ENCODE results near the gene CCDC88B.

CCDC88B gene

GRCh38 chr11:64358907-64359711 is 19.1 kb downstream of the CCDC88B start, which contains the start of gene RPS6KA4:
RPS6KA4 (plus strand) TSS chr11:64359162; CDS start chr11:64359236, 74 bp downstream.
- no peak for DNase-seq (ENCODE audit: low read depth in 2 of 2, low spot score in 1 of 2)

- no peak for DNase-seq (ENCODE audit: low read depth in 2 of 2, low spot score in 1 of 2)
These were observed 19.9 kb downstream of the CCDC88B start for GRCh38 chr11:64359712-64360445.

- DNase-seq (ENCODE audit: low read depth in 2 of 2, low spot score in 1 of 2) = no peak
These were observed 20.5 kb downstream of the CCDC88B start for GRCh38 chr11:64360448-64360921.

GRCh38 chr11:64361659-64362058 is 21.7 kb downstream of the CCDC88B start:
- DNase-seq (ENCODE audit: low read depth in 2 of 2, low spot score in 1 of 2) = no peak

GRCh38 chr11:64362339-64362738 is 22.3 kb downstream of the CCDC88B start:
- no peak for DNase-seq (ENCODE audit: low read depth in 2 of 2, low spot score in 1 of 2)

- no peak for DNase-seq (ENCODE audit: low read depth in 2 of 2, low spot score in 1 of 2)
These were observed 24.4 kb downstream of the CCDC88B start for GRCh38 chr11:64364435-64364834.

- DNase-seq (ENCODE audit: low read depth in 2 of 2, low spot score in 1 of 2) = no peak
These were observed 24.9 kb downstream of the CCDC88B start for GRCh38 chr11:64364911-64365310.

GRCh38 chr11:64366751-64367150 is 26.7 kb downstream of the CCDC88B start:
- no peak for DNase-seq (ENCODE audit: low read depth in 2 of 2, low spot score in 1 of 2)

GRCh38 chr11:64367931-64368672 is 28.1 kb downstream of the CCDC88B start:
- no peak for DNase-seq (ENCODE audit: low read depth in 2 of 2, low spot score in 1 of 2)

- no peak for DNase-seq (ENCODE audit: low read depth in 2 of 2, low spot score in 1 of 2)
These were observed 28.7 kb downstream of the CCDC88B start for GRCh38 chr11:64368673-64369074.

GRCh38 chr11:64369440-64370421 is 29.7 kb downstream of the CCDC88B start:
- no peak for DNase-seq (ENCODE audit: low read depth in 2 of 2, low spot score in 1 of 2)

GRCh38 chr11:64371201-64371600 is 31.2 kb downstream of the CCDC88B start:
- DNase-seq (ENCODE audit: low read depth in 2 of 2, low spot score in 1 of 2) = no peak

- no peak for DNase-seq (ENCODE audit: low read depth in 2 of 2, low spot score in 1 of 2)
These were observed 32.0 kb downstream of the CCDC88B start for GRCh38 chr11:64372021-64372420.

GRCh38 chr11:64372802-64373597 is 33.0 kb downstream of the CCDC88B start:
- DNase-seq (ENCODE audit: low read depth in 2 of 2, low spot score in 1 of 2) = no peak

GRCh38 chr11:64373598-64373974 is 33.6 kb downstream of the CCDC88B start:
- no peak for DNase-seq (ENCODE audit: low read depth in 2 of 2, low spot score in 1 of 2)

- no peak for DNase-seq (ENCODE audit: low read depth in 2 of 2, low spot score in 1 of 2)
These were observed 36.1 kb downstream of the CCDC88B start for GRCh38 chr11:64376071-64376470.

- DNase-seq (ENCODE audit: low read depth in 2 of 2, low spot score in 1 of 2) = no peak
These were observed 38.4 kb downstream of the CCDC88B start for GRCh38 chr11:64378335-64378880.

- DNase-seq (ENCODE audit: low read depth in 2 of 2, low spot score in 1 of 2) = no peak
These were observed 39.2 kb downstream of the CCDC88B start for GRCh38 chr11:64379160-64379559.
